H1 (cell line): Measurements from ENCODE around the gene WASHC4. TPM values are rescaled to one million over a fixed set of nuclear protein-coding genes. Genes with fewer than 3 reads are reported as not detected.

Experiments
- CBX8 ChIP-seq: fragments of 300-800, 300-1000 bp; sonication (generic); IDR thresholded peaks from 2 replicates; pipeline ENCODE4 v1.7.1; 2016; ENCODE audit warnings: low read depth, low read length, borderline replicate concordance
- polyA plus RNA-seq, 7 experiments: library from polyadenylated mRNA; depleted of rRNA in 3 of 7; stranded (reverse) in 5 of 7; unstranded in 2 of 7; fragments of >200 nt in 5 of 7; fragments of 200-250 nt in 2 of 7; gene quantifications; 1 replicate in 5 of 7; 2 replicates in 1 of 7; 4 replicates in 1 of 7; pipeline versions ENCODE4 v1.2.1 to v1.2.3, GENCODE V29; 2011 to 2013; ENCODE audit warnings: missing spikeins in 2 of 7, mixed read lengths in 2 of 7
- total RNA-seq: library from RNA; stranded (reverse); fragmentation: NEBNext Ultra II Directional; extraction: Animal tissue kit (Norgen Biotek cat#: 25700); gene quantifications from 2 replicates; pipeline ENCODE4 v1.2.1, GENCODE V29; 2021

Gene WASHC4
- total and polyA plus RNA-seq, 2 of the 8 experiments (the other 6 are each of a cell fraction or from before 2014, with no cell fraction given) = 13.0 to 38.5 TPM

DNA sequence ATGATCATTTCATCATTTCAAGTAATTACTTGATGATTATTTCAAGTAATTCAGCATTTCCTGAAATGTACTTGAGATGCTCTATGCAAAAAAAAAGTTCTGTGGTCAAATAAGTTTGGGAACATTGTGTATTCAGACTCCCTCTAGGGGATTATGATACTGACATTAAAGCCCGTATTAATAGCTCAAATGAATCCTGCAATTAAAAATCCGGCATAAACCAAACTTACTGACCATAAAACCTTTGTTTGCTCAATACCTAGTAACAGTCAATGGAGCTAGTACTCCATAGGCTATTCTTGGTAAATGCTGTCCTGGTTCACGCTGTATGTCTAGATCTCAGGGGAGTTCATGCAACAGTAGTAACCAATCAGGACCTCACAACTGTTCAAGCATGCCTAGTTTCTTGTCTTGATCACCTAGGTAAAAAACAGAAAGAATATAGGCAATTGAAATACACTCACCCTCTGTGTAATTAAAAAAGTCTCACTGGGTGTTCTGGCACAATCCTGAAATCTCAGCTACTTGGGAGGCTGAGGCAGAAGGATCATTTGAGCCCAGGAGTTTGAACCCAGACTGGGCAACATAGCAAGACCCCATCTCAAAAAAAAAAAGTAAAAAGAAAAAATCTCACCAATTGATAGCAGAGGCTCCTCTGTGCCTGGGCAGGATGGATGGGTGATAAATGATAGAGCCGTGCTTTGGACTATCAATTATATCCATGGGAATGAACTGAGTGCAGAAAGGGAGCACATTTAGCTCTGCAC, 37.4 kb upstream of the WASHC4 start (continued):
- TF ChIP-seq CBX8 = no peak
